ENCODE data around the gene IFITM10.
"Not testable (repeated sequence)": the region's sequence is repeated elsewhere in the genome, so short reads cannot be mapped to it uniquely, and the experiment has no call there.

IFITM10 gene

DNA sequence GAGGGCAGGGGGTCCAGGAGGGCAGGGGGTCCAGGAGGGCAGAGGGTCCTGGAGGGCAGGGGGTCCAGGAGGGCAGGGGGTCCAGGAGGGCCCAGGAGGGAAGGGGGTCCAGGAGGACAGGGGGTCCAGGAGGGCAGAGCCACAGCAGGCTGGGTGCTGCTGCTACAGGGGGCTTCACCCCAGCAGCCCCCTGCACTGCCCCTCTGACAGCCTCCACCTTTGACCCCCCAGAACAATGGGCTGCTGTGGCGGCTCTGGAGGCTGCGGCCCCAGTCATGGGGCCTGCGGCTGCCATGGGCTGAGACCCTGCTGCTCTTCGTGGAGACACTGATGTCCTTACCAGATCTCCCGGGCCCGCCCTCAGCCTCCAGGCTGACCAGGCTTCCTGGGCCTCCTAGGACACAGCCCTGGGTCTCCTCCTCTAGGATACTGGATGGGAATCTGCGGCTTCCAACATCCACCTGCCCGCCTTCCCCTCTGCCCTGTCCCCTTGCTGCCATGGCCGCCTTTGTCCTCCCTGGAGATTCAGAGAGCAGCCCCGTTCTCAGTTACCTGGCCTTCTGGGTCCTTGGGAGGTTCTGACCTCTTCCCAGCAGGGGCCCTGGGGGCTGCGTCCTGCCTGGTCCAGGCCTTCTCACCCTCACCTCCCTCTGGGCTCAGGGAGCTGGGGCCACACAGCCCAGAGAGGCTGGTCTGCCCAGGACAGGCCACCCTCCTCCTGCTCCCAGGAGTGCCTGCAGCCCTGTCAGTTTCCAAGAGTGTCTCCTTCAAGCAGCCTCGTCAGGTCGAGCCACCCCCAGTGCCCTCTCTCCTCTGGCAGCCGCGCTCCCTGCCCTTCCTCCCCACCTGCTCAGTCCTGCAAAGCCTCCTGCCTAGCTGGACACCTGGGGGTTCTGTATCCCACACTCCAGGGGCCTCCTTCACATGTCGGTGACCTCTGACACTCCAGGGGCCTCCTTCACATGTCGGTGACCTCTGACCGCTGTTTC is 65.2 kb downstream of the IFITM10 start:
- DNase-seq, result peak in 2 of 10 donors; percentile 69 to 72
- intact Hi-C loops (cut with DNase I), result not testable (repeated sequence)

- intact Hi-C loops (cut with DNase I), result not testable (repeated sequence)
- peak in 2 of 10 donors; percentile 43 to 72 for DNase-seq
Observed at GRCh38 chr11:1683904-1684572, 66.4 kb downstream of the IFITM10 start.

DNA sequence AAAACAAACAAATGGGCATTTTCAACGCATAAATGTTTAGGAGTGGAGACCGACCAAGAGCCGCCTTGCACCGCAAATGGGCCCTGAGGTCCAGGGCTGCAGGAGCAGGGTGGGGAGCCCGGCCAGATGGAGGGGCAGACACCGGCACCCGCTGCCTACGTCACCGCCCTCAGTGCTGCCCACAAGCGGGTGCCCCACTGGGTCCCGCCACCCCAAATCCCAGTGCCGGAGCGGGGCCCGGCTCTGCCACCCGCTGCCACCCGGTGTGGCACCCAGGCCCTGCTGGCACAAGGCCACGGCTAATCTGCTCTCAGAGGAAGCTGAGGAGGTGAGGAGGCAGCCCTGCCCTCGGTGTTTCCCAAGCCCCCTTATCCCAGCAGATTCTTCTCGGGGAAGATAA is 67.2 kb downstream of the IFITM10 start:
- intact Hi-C loops (cut with DNase I), result not testable (repeated sequence)
- peak in 1 of 10 donors; percentile 67 for DNase-seq

Measured in posterior cingulate gyrus (tissue), 11 donors.